GM23338 (cell line): ENCODE data around the gene MICAL2. TPM values are rescaled to one million over a fixed set of nuclear protein-coding genes. Genes with fewer than 3 reads are reported as not detected.

Experiments used
- ATAC-seq: fragments of 200-7000 bp; cut with Tn5 transposase; 3 replicates; pipeline ENCODE4 v1.9.1; 2020
- DNase-seq: peaks from one replicate; pipeline ENCODE4 v3.0.0-alpha.2; 2015; ENCODE audit warnings: low spot score
- H2AFZ ChIP-seq: fragments of 200-600 bp; sonication (generic); 2 replicates; pipeline ENCODE4 v1.8.0; 2016; ENCODE audit warnings: antibody characterized with exemption, mild to moderate bottlenecking, moderate library complexity
- H3F3A ChIP-seq: fragments of 200-600 bp; sonication (generic); replicated peaks from 2 replicates; pipeline ENCODE4 v1.8.0; 2017; ENCODE audit warnings: antibody characterized with exemption, mixed run types, low read depth
- H3K27ac ChIP-seq: fragments of 200-600 bp; sonication (generic); 2 replicates; pipeline ENCODE4 v1.6.1; 2016; ENCODE audit warnings: low read depth
- H3K27me3 ChIP-seq: fragments of 200-600 bp; sonication (generic); 2 replicates; pipeline ENCODE4 v1.8.0; 2016; ENCODE audit warnings: mild to moderate bottlenecking, mixed run types, moderate library complexity; ENCODE audit not compliant: insufficient read depth
- H3K36me3 ChIP-seq: fragments of 200-600 bp; sonication (generic); 2 replicates; pipeline ENCODE4 v1.8.0; 2016; ENCODE audit warnings: mild to moderate bottlenecking; ENCODE audit not compliant: insufficient read depth
- H3K4me1 ChIP-seq: fragments of 200-600 bp; sonication (generic); 2 replicates; pipeline ENCODE4 v1.8.0; 2016; ENCODE audit warnings: mild to moderate bottlenecking, moderate library complexity; ENCODE audit not compliant: insufficient read depth
- H3K4me2 ChIP-seq: fragments of 200-600 bp; sonication (generic); 2 replicates; pipeline ENCODE4 v1.7.1; 2017; ENCODE audit warnings: mixed run types
- H3K4me3 ChIP-seq: fragments of 200-600 bp; sonication (generic); 2 replicates; pipeline ENCODE4 v1.6.1; 2016; ENCODE audit warnings: mixed run types
- H3K79me2 ChIP-seq: fragments of 200-600 bp; sonication (generic); replicated peaks from 2 replicates; pipeline ENCODE4 v1.8.0; 2017; ENCODE audit warnings: mild to moderate bottlenecking; ENCODE audit not compliant: insufficient read depth
- H3K9me2 ChIP-seq: fragments of 200-600 bp; sonication (generic); 2 replicates; pipeline ENCODE4 v1.8.0; 2017; ENCODE audit not compliant: insufficient read depth
- H4K20me1 ChIP-seq: fragments of 200-600 bp; sonication (generic); replicated peaks from 2 replicates; pipeline ENCODE4 v1.8.0; 2017; ENCODE audit warnings: mild to moderate bottlenecking; ENCODE audit not compliant: insufficient read depth
- H3K27ac Mint-ChIP-seq: 2 replicates; pipeline ENCODE4 v1.8.0; 2020; ENCODE audit warnings: inconsistent platforms, mild to moderate bottlenecking, moderate library complexity, mixed read lengths
- H3K27me3 Mint-ChIP-seq: 3 replicates; pipeline ENCODE4 v1.8.0; 2022; ENCODE audit warnings: low read depth, mild to moderate bottlenecking, moderate library complexity, mixed read lengths, inconsistent platforms; ENCODE audit not compliant: insufficient read depth, poor library complexity
- H3K36me3 Mint-ChIP-seq: 3 replicates; pipeline ENCODE4 v1.8.0; 2021; ENCODE audit warnings: low read depth, mild to moderate bottlenecking, inconsistent platforms, moderate library complexity, mixed read lengths
- H3K4me1 Mint-ChIP-seq: 3 replicates; pipeline ENCODE4 v1.8.0; 2020; ENCODE audit warnings: mild to moderate bottlenecking, inconsistent platforms, mixed read lengths
- H3K4me3 Mint-ChIP-seq: 3 replicates; pipeline ENCODE4 v1.8.0; 2021; ENCODE audit warnings: moderate library complexity, mild to moderate bottlenecking, inconsistent platforms, mixed read lengths
- H3K9me3 Mint-ChIP-seq: 3 replicates; pipeline ENCODE4 v1.8.0; 2020; ENCODE audit warnings: moderate library complexity, mild to moderate bottlenecking, inconsistent platforms, mixed read lengths
- CREB1 ChIP-seq: fragments of 250-450 bp; sonication (Bioruptor Pico); IDR thresholded peaks from 2 replicates; pipeline ENCODE4 v1.5.0; 2020; ENCODE audit warnings: low read depth, mild to moderate bottlenecking, moderate library complexity
- CTCF ChIP-seq, 2 experiments: fragments of 200-600 bp in 1 of 2; sonication (generic) in 1 of 2; conservative IDR thresholded peaks; 2 replicates each; pipeline versions ENCODE4 v1.5.1 to v1.6.1; 2016 to 2017; ENCODE audit warnings: antibody characterized with exemption in 2 of 2, low read depth in 2 of 2, mild to moderate bottlenecking in 2 of 2, moderate library complexity in 1 of 2
- ETS1 ChIP-seq: IDR thresholded peaks from 2 replicates; pipeline ENCODE4 v1.6.1; 2016; ENCODE audit warnings: antibody characterized with exemption
- EZH2 ChIP-seq: fragments of 200-600 bp; sonication (generic); IDR thresholded peaks from one replicate; pipeline ENCODE4 v1.8.0; 2017; ENCODE audit warnings: antibody characterized with exemption, mild to moderate bottlenecking, low read depth; ENCODE audit not compliant: unreplicated experiment
- EZH2phosphoT487 ChIP-seq: fragments of 200-600 bp; sonication (generic); IDR thresholded peaks from one replicate; pipeline ENCODE4 v1.8.1; 2018; ENCODE audit warnings: antibody characterized with exemption; ENCODE audit not compliant: unreplicated experiment
- JUNB ChIP-seq: IDR thresholded peaks from one replicate; pipeline ENCODE4 v1.6.1; 2016; ENCODE audit warnings: antibody characterized with exemption; ENCODE audit not compliant: unreplicated experiment
- NANOG ChIP-seq: IDR thresholded peaks from 2 replicates; pipeline ENCODE4 v1.6.1; 2016; ENCODE audit warnings: antibody characterized with exemption, borderline replicate concordance
- POLR2AphosphoS5 ChIP-seq: IDR thresholded peaks from 2 replicates; pipeline ENCODE4 v1.6.1; 2016; ENCODE audit warnings: antibody characterized with exemption, low read depth
- STAT1 ChIP-seq: IDR thresholded peaks from one replicate; pipeline ENCODE4 v1.6.1; 2016; ENCODE audit warnings: antibody characterized with exemption; ENCODE audit not compliant: unreplicated experiment
- ZNF114 ChIP-seq: fragments of 250-450 bp; sonication (Bioruptor Pico); IDR thresholded peaks from 2 replicates; pipeline ENCODE4 v1.5.0; 2020; ENCODE audit warnings: mild to moderate bottlenecking, moderate library complexity
- ZNF331 ChIP-seq: fragments of 250-450 bp; sonication (Bioruptor Pico); IDR thresholded peaks from 2 replicates; pipeline ENCODE4 v1.5.0; 2020; ENCODE audit warnings: low read depth, mild to moderate bottlenecking, moderate library complexity
- polyA plus RNA-seq: library from polyadenylated mRNA; unstranded; fragments of >200 nt; fragmentation: Nextera tagmentation; extraction: Ambion mirVana; gene quantifications from 2 replicates; pipeline ENCODE4 v1.2.1, GENCODE V29; 2016
- total RNA-seq: library from RNA; depleted of rRNA; stranded (reverse); fragments of >200 nt; shearing (Covaris generic); gene quantifications from 2 replicates; pipeline ENCODE4 v1.2.3, GENCODE V29; 2014
- TF ChIP-seq, protein P1 (sequence below): fragments of 250-450 bp; sonication (Bioruptor Pico); IDR thresholded peaks from 2 replicates; pipeline ENCODE4 v1.5.0; 2020; ENCODE audit warnings: mild to moderate bottlenecking, moderate library complexity

Gene MICAL2
- total and polyA plus RNA-seq, 2 experiments from 2014 or later, result 0.66 to 1.4 TPM

- no peaks in the 10 kb centered on the region for H3K4me1 ChIP-seq
- no peaks in the 10 kb centered on the region for H3F3A ChIP-seq
- no peaks in the 10 kb centered on the region for H3K27me3 ChIP-seq
- H3K4me3 ChIP-seq, result no peak overlapping the region
- ATAC-seq (no peak), DNase-seq (no peak)
- no peaks in the 10 kb centered on the region for H4K20me1 ChIP-seq
- no peak overlapping the region for H3K27ac ChIP-seq
- H3K9me3 Mint-ChIP-seq, result no peaks in the 10 kb centered on the region
- no peaks in the 10 kb centered on the region for H3K36me3 ChIP-seq
- H3K36me3 Mint-ChIP-seq, result no peaks in the 10 kb centered on the region
- no peaks in the 10 kb centered on the region; the same call in 2 of the 3 replicates for H3K4me1 Mint-ChIP-seq
- no peak overlapping the region for H2AFZ ChIP-seq
- H3K79me2 ChIP-seq, result no peaks in the 10 kb centered on the region
- no peak overlapping the region for H3K4me2 ChIP-seq
- H3K9me2 ChIP-seq, result no peaks in the 10 kb centered on the region
- no peak overlapping the region for H3K27ac Mint-ChIP-seq
- peaks cover 2% of the 10 kb centered on the region for H3K27me3 Mint-ChIP-seq
- H3K4me3 Mint-ChIP-seq, result no peak overlapping the region
- TF ChIP-seq STAT1, result no peak
- TF ChIP-seq JUNB, result no peak
- no peak for TF ChIP-seq ZNF331 (CRISPR knock-in tag)
- no peak for TF ChIP-seq EZH2
- no peak for TF ChIP-seq NANOG
- TF ChIP-seq EZH2phosphoT487, result no peak
- TF ChIP-seq CTCF (conservative IDR thresholded peaks at IDR 0.05; ENCODE audit: low read depth in 2 of 2), result no peak
- TF ChIP-seq POLR2AphosphoS5, result no peak
- TF ChIP-seq ZNF114 (CRISPR knock-in tag), result no peak
- TF ChIP-seq, protein P1, sequence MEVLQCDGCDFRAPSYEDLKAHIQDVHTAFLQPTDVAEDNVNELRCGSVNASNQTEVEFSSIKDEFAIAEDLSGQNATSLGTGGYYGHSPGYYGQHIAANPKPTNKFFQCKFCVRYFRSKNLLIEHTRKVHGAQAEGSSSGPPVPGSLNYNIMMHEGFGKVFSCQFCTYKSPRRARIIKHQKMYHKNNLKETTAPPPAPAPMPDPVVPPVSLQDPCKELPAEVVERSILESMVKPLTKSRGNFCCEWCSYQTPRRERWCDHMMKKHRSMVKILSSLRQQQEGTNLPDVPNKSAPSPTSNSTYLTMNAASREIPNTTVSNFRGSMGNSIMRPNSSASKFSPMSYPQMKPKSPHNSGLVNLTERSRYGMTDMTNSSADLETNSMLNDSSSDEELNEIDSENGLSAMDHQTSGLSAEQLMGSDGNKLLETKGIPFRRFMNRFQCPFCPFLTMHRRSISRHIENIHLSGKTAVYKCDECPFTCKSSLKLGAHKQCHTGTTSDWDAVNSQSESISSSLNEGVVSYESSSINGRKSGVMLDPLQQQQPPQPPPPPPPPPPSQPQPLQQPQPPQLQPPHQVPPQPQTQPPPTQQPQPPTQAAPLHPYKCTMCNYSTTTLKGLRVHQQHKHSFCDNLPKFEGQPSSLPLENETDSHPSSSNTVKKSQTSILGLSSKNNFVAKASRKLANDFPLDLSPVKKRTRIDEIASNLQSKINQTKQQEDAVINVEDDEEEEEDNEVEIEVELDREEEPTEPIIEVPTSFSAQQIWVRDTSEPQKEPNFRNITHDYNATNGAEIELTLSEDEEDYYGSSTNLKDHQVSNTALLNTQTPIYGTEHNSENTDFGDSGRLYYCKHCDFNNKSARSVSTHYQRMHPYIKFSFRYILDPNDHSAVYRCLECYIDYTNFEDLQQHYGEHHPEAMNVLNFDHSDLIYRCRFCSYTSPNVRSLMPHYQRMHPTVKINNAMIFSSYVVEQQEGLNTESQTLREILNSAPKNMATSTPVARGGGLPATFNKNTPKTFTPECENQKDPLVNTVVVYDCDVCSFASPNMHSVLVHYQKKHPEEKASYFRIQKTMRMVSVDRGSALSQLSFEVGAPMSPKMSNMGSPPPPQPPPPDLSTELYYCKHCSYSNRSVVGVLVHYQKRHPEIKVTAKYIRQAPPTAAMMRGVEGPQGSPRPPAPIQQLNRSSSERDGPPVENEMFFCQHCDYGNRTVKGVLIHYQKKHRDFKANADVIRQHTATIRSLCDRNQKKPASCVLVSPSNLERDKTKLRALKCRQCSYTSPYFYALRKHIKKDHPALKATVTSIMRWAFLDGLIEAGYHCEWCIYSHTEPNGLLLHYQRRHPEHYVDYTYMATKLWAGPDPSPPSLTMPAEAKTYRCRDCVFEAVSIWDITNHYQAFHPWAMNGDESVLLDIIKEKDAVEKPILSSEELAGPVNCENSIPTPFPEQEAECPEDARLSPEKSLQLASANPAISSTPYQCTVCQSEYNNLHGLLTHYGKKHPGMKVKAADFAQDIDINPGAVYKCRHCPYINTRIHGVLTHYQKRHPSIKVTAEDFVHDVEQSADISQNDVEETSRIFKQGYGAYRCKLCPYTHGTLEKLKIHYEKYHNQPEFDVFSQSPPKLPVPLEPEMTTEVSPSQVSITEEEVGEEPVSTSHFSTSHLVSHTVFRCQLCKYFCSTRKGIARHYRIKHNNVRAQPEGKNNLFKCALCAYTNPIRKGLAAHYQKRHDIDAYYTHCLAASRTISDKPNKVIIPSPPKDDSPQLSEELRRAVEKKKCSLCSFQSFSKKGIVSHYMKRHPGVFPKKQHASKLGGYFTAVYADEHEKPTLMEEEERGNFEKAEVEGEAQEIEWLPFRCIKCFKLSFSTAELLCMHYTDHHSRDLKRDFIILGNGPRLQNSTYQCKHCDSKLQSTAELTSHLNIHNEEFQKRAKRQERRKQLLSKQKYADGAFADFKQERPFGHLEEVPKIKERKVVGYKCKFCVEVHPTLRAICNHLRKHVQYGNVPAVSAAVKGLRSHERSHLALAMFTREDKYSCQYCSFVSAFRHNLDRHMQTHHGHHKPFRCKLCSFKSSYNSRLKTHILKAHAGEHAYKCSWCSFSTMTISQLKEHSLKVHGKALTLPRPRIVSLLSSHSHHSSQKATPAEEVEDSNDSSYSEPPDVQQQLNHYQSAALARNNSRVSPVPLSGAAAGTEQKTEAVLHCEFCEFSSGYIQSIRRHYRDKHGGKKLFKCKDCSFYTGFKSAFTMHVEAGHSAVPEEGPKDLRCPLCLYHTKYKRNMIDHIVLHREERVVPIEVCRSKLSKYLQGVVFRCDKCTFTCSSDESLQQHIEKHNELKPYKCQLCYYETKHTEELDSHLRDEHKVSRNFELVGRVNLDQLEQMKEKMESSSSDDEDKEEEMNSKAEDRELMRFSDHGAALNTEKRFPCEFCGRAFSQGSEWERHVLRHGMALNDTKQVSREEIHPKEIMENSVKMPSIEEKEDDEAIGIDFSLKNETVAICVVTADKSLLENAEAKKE, result no peak
- TF ChIP-seq ETS1, result no peak
- TF ChIP-seq CREB1 (CRISPR knock-in tag), result no peak
These were observed 44.7 kb downstream of the MICAL2 start for GRCh38 chr11:12154871-12155668.
